Endothelial cell of umbilical vein (primary cell): ENCODE measurements around the gene SQSTM1. TPM values are rescaled to one million over a fixed set of nuclear protein-coding genes. Genes with fewer than 3 reads are reported as not detected.

ENCODE experiments used
- BruUV-seq: library from RNA; stranded (reverse); fragments of 400-500 nt; replicated peaks from 2 replicates; lab custom pipeline; 2021; lab: Mats Ljungman, UMichigan
- CTCF ChIA-PET: fragments of 300-600, 350-600 bp; sonication (Branson Sonifier 250); formaldehyde crosslinking; loops from one replicate; lab custom pipeline; 2021; ENCODE audit warnings: antibody characterized with exemption, inconsistent platforms; lab: Charles Lee
- POLR2A ChIA-PET: fragments of 300-600, 350-600 bp; sonication (Branson Sonifier 250); formaldehyde crosslinking; loops from one replicate; lab custom pipeline; 2021; ENCODE audit warnings: antibody characterized with exemption, inconsistent platforms; lab: Charles Lee
- DNase-seq: peaks from one replicate; pipeline ENCODE4 v3.0.0-alpha.2; 2011; ENCODE audit warnings: low read depth, low spot score
- FAIRE-seq: peaks from 2 replicates; lab custom pipeline; 2011; peaks lifted over from hg19 to GRCh38; lab: Jason Lieb, UNC
- H2AFZ ChIP-seq: 2 replicates; pipeline ENCODE4 v1.6.0; 2012; ENCODE audit warnings: low read depth, low read length, control low read depth, inconsistent platforms
- H3K27ac ChIP-seq: 2 replicates; pipeline ENCODE4 v1.5.1; 2011; ENCODE audit warnings: low read depth, mild to moderate bottlenecking, control low read depth, low read length, moderate library complexity; ENCODE audit not compliant: insufficient read depth
- H3K27me3 ChIP-seq, 2 experiments: 2 replicates each; pipeline versions ENCODE4 v1.6.0 to v1.6.1; 2011; ENCODE audit warnings: low read length in 2 of 2, mixed read lengths in 1 of 2; ENCODE audit not compliant: control insufficient read depth in 2 of 2, insufficient read depth in 2 of 2
- H3K36me3 ChIP-seq, 2 experiments: 2 replicates in 1 of 2; 3 replicates in 1 of 2; pipeline ENCODE4 v1.5.1; 2011; ENCODE audit warnings: low read length in 2 of 2, mild to moderate bottlenecking in 1 of 2, moderate library complexity in 1 of 2; ENCODE audit not compliant: control insufficient read depth in 2 of 2, insufficient read depth in 2 of 2; ENCODE audit errors: extremely low read depth in 1 of 2
- H3K4me1 ChIP-seq: 3 replicates; pipeline ENCODE4 v1.5.1; 2011; ENCODE audit warnings: mild to moderate bottlenecking, low read length; ENCODE audit not compliant: control insufficient read depth, insufficient read depth; ENCODE audit errors: extremely low read depth
- H3K4me2 ChIP-seq: 2 replicates; pipeline ENCODE4 v1.6.1; 2011; ENCODE audit warnings: low read length, control low read depth, mixed read lengths; ENCODE audit not compliant: insufficient read depth
- H3K4me3 ChIP-seq, 3 experiments: fragments of 200-600 bp in 1 of 3; sonication (generic), shearing (Covaris generic) in 1 of 3; replicated peaks in 1 of 3; 2 replicates each; pipeline ENCODE4 v1.5.1; 2011 to 2016; ENCODE audit warnings: control low read depth in 3 of 3, low read length in 3 of 3, mild to moderate bottlenecking in 2 of 3, inconsistent platforms in 1 of 3, low read depth in 1 of 3, moderate library complexity in 1 of 3; ENCODE audit not compliant: insufficient read depth in 1 of 3
- H3K79me2 ChIP-seq: 2 replicates; pipeline ENCODE4 v1.6.0; 2012; ENCODE audit warnings: low read length, inconsistent platforms; ENCODE audit not compliant: control insufficient read depth, insufficient read depth
- H3K9ac ChIP-seq: replicated peaks from 2 replicates; pipeline ENCODE3; 2011; ENCODE audit warnings: low read length, control low read depth; ENCODE audit not compliant: insufficient read depth; ENCODE audit errors: extremely low read depth
- H3K9me1 ChIP-seq: replicated peaks from 3 replicates; pipeline ENCODE4 v1.6.0; 2011; ENCODE audit warnings: mild to moderate bottlenecking, low read length; ENCODE audit not compliant: control insufficient read depth, insufficient read depth; ENCODE audit errors: extremely low read depth
- H3K9me3 ChIP-seq: replicated peaks from 2 replicates; pipeline ENCODE4 v1.5.1; 2012; ENCODE audit warnings: low read length, inconsistent platforms; ENCODE audit not compliant: control insufficient read depth, insufficient read depth
- H4K20me1 ChIP-seq: replicated peaks from 2 replicates; pipeline ENCODE3; 2011; ENCODE audit warnings: mild to moderate bottlenecking, low read length; ENCODE audit not compliant: control insufficient read depth, insufficient read depth; ENCODE audit errors: extremely low read depth
- EZH2 ChIP-seq: IDR thresholded peaks from 2 replicates; pipeline ENCODE4 v1.6.1; 2012; ENCODE audit warnings: borderline replicate concordance, low read depth, mild to moderate bottlenecking, moderate library complexity, low read length, inconsistent platforms; ENCODE audit not compliant: severe bottlenecking
- FOS ChIP-seq: IDR thresholded peaks from 2 replicates; pipeline ENCODE4 v1.6.1; 2011; ENCODE audit warnings: mild to moderate bottlenecking, low read length, moderate library complexity, borderline replicate concordance; ENCODE audit not compliant: insufficient read depth
- GATA2 ChIP-seq: IDR thresholded peaks from 2 replicates; pipeline ENCODE4 v1.7.0; 2011; ENCODE audit warnings: low read depth, mild to moderate bottlenecking, moderate library complexity, mixed read lengths, low read length; ENCODE audit not compliant: insufficient read length, insufficient read depth
- MYC ChIP-seq: IDR thresholded peaks from one replicate; pipeline ENCODE4 v1.6.1; 2011; ENCODE audit warnings: mild to moderate bottlenecking, low read depth, low read length
- POLR2A ChIP-seq: IDR thresholded peaks from 2 replicates; pipeline ENCODE4 v1.6.1; 2012; ENCODE audit warnings: low read depth, mild to moderate bottlenecking, control low read depth, low read length
- POLR2AphosphoS5 ChIP-seq: IDR thresholded peaks from 2 replicates; pipeline ENCODE4 v1.6.1; 2012; ENCODE audit warnings: low read depth, mild to moderate bottlenecking, control low read depth, low read length, moderate library complexity; ENCODE audit not compliant: insufficient read depth
- dilution Hi-C: fragments of 300-500 bp; cut with MboI; formaldehyde crosslinking; loops from one replicate; pipeline ENCODE4 v1.15.0; 2019; ENCODE audit warnings: low sequenced_read_pairs; ENCODE audit not compliant: extremely low pct_ligation_motif_present
- intact Hi-C: fragments of 100-400 bp; cut with micrococcal nuclease; formaldehyde crosslinking; loops from one replicate; pipeline ENCODE4 v1.10.0; 2022
- polyA plus RNA-seq, 4 experiments: library from polyadenylated mRNA; depleted of rRNA in 3 of 4; stranded (reverse) in 3 of 4; unstranded in 1 of 4; fragments of >200 nt; gene quantifications; 2 replicates each; pipeline versions ENCODE4 v1.2.1 to v1.2.3, GENCODE V29; 2011 to 2012; ENCODE audit warnings: missing spikeins in 1 of 4
- total RNA-seq: library from RNA; stranded (reverse); gene quantifications from 2 replicates; pipeline ENCODE4 v1.2.3, GENCODE V29; 2021
- TF ChIP-seq, protein P1 (sequence below): IDR thresholded peaks from 2 replicates; pipeline ENCODE4 v1.6.1; 2011; ENCODE audit not compliant: insufficient read depth, insufficient read length

The SQSTM1 gene
- total and polyA plus RNA-seq, 2 donors (not counting 3 experiments of a cell fraction or from before 2014, with no cell fraction given), result 302 to 346 TPM

DNA sequence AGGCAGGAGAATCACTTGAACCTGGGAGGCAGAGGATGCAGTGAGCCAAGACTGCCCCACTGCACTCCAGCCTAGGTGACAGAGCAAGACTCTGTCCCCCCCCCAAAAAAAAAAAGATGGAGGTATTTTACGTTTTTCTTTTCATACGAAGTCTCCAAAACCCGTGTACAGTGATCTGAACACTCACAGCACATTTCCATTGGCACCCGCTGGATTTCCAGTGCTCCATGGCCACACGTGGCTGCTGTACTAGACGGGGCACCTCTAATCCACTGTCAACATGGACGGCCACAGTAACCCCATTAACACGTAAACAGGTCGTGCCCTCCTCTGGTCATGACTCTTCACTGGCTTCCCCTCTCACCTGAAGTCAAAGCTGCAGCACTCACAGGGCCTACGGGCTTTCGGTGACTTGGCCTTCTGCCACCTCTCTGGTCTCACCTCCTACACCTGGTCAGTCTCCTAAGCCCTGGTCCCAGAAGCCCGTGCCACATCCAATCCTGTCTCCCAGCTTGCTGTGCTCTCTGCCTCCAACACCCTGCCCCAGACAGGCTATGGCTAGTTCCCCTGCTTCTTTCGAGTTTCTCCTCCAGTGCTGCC is 64.9 kb downstream of the SQSTM1 start:
- ChIA-PET CTCF (no interaction called here), POLR2A (no interaction called here)
- H3K27me3 ChIP-seq, result no peaks in the 10 kb centered on the region
- DNase-seq (no peak), FAIRE-seq (no peak)
- H3K27ac ChIP-seq, result no peak overlapping the region
- peaks cover 8% of the 10 kb centered on the region for H3K9me3 ChIP-seq
- no peak overlapping the region for H3K9ac ChIP-seq
- dilution Hi-C loops, result no loop called here
- no peak overlapping the region for H3K4me2 ChIP-seq
- no peak for TF ChIP-seq MYC
- no peak for TF ChIP-seq POLR2A
- TF ChIP-seq, protein P1, sequence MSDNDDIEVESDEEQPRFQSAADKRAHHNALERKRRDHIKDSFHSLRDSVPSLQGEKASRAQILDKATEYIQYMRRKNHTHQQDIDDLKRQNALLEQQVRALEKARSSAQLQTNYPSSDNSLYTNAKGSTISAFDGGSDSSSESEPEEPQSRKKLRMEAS, result no peak
- no peak for TF ChIP-seq POLR2AphosphoS5
- no peak for TF ChIP-seq FOS
- TF ChIP-seq EZH2, result no peak
- TF ChIP-seq GATA2, result no peak
- H3K36me3 ChIP-seq, result peaks cover 20 to 46% of the 10 kb centered on the region in 2 experiments
- H2AFZ ChIP-seq, result no peak overlapping the region
- intact Hi-C loops, result no loop called here
- no TSS peak for BruUV-seq
- no peaks in the 10 kb centered on the region for H4K20me1 ChIP-seq
- H3K4me1 ChIP-seq, result no peaks in the 10 kb centered on the region
- H3K9me1 ChIP-seq, result no peaks in the 10 kb centered on the region
- no peaks in the 10 kb centered on the region for H3K79me2 ChIP-seq
- no peak overlapping the region for H3K4me3 ChIP-seq
